Stimulated activated CD4-positive, alpha-beta T cell treated with anti-CD3 and anti-CD28 coated beads, Interleukin-2, amount 100 ng/mL, for 24 hours (primary cell): ENCODE measurements around the gene SMYD3.

Source experiments
- DNase-seq, 2 donors: peaks; one replicate each; pipeline ENCODE4 v3.0.0-alpha.2; 2020

SMYD3 gene

GRCh38 chr1:246265481-246265880 lies 241.6 kb downstream of the SMYD3 start:
- DNase-seq = no peak

- no peak for DNase-seq
Measured at GRCh38 chr1:246262281-246262680, 244.8 kb downstream of the SMYD3 start.

GRCh38 chr1:246261639-246262038 lies 245.4 kb downstream of the SMYD3 start:
- no peak for DNase-seq

GRCh38 chr1:246258250-246258649 lies 248.8 kb downstream of the SMYD3 start:
- DNase-seq = no peak

DNA sequence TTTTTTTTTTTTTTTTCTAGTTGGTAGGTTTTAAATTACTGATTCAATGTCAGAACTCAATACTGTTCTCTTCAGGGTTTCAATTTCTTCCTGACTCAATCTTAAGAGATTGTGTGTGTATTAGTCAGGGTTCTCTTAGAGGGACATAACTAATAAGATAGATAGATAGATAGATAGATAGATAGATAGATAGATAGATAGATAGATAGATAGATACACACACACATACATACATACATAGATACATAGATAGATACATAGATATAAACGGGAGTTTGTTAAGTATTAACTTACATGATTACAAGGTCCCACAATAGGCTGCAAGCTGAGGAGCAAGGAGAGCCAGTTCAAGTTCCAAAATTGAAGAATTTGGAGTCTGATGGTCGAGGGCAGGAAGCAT lies 251.3 kb downstream of the SMYD3 start:
- DNase-seq = no peak

- DNase-seq = no peak
Measured at GRCh38 chr1:246254854-246255253, 252.2 kb downstream of the SMYD3 start.

GRCh38 chr1:246246430-246246829 lies 260.6 kb downstream of the SMYD3 start:
- no peak for DNase-seq

DNA sequence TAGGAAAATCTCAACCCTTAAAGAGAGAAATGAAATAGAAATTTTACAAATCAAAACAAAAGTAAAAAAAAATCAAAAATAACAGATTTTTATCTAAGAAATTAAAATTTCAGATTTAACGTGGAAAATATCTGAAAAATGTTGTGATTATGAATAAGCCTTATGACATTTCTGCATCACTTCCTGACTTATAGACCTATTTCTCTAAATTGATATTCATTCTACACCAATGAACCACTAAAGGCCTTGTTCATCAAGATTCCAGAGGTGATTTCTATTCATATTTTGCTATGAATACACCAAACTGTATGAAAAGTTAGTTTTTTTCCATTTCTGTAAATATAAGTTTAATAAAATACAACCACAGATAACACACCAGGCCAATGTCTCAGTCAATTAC lies 261.5 kb downstream of the SMYD3 start:
- no peak for DNase-seq

GRCh38 chr1:246232126-246232525 lies 275.0 kb downstream of the SMYD3 start:
- DNase-seq = no peak

- DNase-seq = no peak
Measured at GRCh38 chr1:246226041-246226440, 281.0 kb downstream of the SMYD3 start.

DNA sequence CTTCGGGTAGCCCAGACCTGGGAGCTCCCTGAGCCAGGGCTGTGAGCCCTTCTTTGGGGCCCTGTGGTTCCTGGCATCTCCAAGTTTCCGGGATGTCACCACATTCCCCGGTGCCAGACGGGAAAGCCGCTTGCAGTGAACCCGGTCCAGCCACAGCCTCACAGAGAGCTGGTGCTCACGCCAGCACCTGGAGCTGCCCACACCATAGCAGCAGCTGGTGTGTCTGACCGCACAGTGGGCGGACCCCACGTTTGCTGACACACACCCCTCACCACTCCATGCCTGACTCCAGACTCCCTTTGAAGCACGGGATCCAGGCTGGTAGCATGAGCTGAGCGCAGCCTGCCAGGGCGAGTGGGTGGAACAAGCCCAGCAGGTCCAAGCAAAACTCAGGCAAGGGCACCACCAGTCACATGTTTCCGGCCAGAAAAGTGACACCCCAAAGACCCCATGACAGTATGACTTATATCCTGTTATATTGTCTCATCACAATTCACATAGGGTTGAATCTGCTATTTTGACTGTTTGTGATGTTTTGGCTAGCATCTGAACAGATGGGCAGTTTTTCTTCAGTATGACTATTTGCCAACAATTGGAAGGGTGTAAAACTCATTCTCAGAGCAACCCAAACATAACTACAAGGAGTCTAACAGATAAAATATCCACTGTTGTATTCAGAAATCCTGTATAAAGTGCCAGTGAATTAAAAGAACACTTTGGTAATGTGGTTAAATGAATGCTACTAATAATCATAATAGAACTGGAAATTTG lies 285.4 kb downstream of the SMYD3 start:
- DNase-seq = no peak

- DNase-seq = no peak
Measured at GRCh38 chr1:246220495-246221065, 286.5 kb downstream of the SMYD3 start.

GRCh38 chr1:246219508-246220030 lies 287.5 kb downstream of the SMYD3 start:
- DNase-seq = no peak

DNA sequence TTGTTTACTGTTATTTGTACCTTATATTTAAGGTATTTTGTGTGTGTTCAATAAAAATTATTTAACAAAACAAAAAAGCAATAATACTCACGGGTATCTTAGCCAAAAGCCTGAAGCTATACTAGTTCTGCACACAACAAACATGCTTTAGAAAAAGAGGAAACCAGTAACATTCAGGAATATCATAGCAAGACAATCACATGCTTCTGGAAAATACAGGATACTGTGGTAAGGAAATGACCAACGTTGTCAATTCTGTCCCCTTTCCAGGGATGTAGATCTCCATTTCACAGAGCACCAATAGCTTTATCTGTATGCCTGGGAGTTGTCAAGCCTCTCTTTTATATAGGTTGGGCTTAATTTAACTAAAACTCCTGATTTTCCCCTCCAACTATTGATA lies 288.4 kb downstream of the SMYD3 start:
- DNase-seq = no peak

GRCh38 chr1:246216906-246217305 lies 290.2 kb downstream of the SMYD3 start:
- DNase-seq = no peak

- no peak for DNase-seq
Measured at GRCh38 chr1:246215510-246215903, 291.6 kb downstream of the SMYD3 start.

DNA sequence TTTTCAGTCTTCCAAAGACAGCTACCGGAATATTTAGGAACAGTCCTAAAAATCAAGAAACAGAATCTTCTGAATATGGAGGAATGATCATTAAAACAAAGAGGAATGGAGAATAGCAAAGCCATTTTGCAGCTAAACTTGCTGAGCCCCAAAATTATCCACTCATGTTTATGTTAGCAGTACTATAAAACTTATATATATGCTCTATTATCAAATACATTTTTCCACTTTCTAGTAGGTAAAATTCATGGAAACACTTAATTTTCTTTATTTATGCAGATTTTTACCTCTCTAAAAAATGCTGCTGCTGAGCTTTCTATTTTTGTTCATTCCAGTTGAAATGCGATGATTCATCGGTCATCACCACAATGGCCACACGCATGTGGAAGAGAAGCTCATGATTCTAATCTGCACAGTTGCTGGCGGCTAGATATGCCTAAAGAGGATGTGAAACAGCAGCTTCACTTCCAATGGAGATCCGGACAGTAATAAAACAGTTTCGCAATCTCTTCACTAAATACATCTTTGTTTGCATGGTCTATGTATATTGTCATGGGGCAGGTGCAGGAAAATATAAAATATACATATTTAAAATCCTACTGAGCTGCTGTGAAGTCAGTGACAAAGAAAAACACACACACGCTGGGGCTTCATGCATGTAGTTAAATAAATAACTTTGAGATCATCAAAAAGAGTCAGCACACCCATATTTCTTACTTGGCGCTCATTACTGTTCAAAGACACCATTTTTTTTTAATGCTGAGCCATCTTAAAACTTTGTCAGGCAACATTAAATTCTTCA lies 292.2 kb downstream of the SMYD3 start:
- DNase-seq = no peak

- DNase-seq = no peak
Measured at GRCh38 chr1:246213947-246214346, 293.1 kb downstream of the SMYD3 start.

GRCh38 chr1:246213502-246213901 lies 293.6 kb downstream of the SMYD3 start:
- no peak for DNase-seq

DNA sequence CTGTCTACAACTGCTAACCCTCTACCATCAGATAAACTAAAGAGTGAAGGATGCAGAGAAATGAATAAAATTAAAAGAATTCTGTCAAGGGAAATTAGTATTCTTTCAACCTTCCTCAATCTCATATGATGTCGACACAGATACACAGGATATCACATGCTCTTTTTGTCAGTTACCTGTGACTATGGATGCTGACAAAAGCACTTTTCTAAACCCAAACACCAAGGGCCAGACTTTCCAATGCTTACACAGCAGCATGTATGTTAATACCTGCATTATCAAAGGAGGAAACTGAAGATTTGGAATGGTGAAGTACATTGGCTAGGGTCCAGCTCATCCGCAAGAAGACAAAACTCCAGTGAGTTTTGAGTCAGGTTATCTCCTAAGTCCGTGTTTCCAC lies 294.0 kb downstream of the SMYD3 start:
- no peak for DNase-seq

DNA sequence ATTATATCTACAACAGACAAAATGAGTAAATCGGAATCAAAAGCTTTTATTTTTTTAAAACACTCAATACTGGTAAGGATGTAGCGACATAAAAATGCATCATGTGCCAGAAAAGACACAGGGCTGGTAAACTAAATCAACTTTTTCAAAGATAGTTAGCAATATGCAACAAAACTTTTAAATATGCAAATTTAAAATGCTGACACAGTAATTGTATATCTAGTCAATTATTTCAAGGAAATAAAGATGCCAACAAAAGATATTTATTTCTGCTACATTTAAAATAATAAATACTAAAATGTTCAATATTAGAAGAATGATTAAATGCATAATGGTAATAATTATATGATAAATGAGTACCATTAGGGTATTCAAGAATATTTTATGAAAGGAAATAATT lies 295.1 kb downstream of the SMYD3 start:
- no peak for DNase-seq

DNA sequence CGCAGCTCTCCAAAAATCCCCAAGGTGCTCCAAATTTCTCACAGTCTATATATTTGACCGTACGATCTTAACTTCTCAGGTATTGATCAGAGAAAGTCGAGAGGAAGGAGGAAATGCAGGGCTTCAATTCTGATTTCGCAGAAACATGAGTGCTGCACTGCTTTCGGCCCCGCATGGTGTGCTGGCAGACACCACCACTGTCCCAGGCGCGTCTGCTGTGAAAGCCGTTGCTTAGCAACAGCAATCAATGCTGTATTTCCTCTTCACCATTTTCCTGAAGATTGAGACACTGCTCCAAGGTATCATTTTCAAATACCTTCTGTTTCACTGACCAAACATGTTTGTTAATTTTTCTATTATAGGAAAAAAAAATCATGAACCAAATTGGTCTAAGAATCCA lies 296.3 kb downstream of the SMYD3 start:
- DNase-seq = no peak

DNA sequence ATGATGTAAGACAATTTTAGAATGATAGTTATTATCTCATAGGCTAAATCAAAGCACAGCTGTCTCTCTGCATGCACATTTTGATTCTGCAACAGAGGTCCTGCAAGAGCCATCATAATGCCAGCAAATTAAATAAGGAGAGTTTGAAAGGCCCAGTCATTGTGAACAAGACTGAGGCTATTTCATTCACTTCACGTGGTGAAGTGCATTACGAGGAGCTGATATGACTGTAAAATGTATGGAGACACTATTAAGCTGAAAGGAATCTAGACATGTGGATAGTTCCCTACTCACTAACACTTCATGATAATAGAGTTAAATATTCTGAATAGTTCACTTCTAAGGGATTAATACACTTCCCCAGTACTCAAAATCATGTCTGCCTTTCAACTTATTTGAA lies 299.0 kb downstream of the SMYD3 start:
- DNase-seq = no peak

DNA sequence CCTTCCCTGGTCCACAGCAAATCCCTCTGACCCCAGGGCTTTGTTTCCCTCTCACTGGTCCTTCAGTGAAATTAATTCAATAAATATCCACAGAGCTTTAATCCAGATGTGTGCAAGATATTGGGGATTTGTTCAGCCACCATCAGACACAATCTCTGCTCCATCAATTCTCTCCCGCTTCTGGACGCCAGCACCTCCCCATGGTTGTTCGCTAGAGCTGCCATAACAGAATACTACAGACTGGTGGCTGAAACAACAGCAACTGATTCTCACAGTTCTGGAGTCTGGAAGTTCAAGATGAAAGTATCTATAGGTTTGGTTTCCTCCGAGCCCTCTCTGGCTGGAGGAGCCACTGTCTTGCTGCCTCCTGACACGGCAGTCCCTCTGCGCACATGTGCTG lies 303.9 kb downstream of the SMYD3 start:
- no peak for DNase-seq
